Fibroblast of skin of back (primary cell): ENCODE results near the gene MPZL2.

Experiments used
- DNase-seq: peaks from one replicate; pipeline ENCODE4 v3.0.0-alpha.2; 2013

MPZL2 gene

GRCh38 chr11:118217575-118217974 lies 46.5 kb downstream of the MPZL2 start:
- DNase-seq, result no peak

GRCh38 chr11:118216621-118217481 lies 47.2 kb downstream of the MPZL2 start:
- DNase-seq, result no peak

GRCh38 chr11:118215765-118216164 lies 48.3 kb downstream of the MPZL2 start:
- no peak for DNase-seq

- DNase-seq, result no peak
Measured at GRCh38 chr11:118215262-118215661, 48.8 kb downstream of the MPZL2 start.

- DNase-seq, result no peak
Measured at GRCh38 chr11:118214210-118214914, 49.7 kb downstream of the MPZL2 start.

- DNase-seq, result no peak
Measured at GRCh38 chr11:118213781-118214180, 50.3 kb downstream of the MPZL2 start.

GRCh38 chr11:118213201-118213600 lies 50.9 kb downstream of the MPZL2 start:
- DNase-seq, result no peak

GRCh38 chr11:118212781-118213191 lies 51.3 kb downstream of the MPZL2 start:
- no peak for DNase-seq

- DNase-seq, result no peak
Measured at GRCh38 chr11:118212131-118212725, 51.9 kb downstream of the MPZL2 start.

- DNase-seq, result peak; percentile 69
Measured at GRCh38 chr11:118211006-118211405, 53.1 kb downstream of the MPZL2 start.

- no peak for DNase-seq
Measured at GRCh38 chr11:118210323-118210722, 53.8 kb downstream of the MPZL2 start.

- DNase-seq, result no peak
Measured at GRCh38 chr11:118209033-118209432, 55.1 kb downstream of the MPZL2 start.

- no peak for DNase-seq
Measured at GRCh38 chr11:118207079-118207478, 57.0 kb downstream of the MPZL2 start.

- no peak for DNase-seq
Measured at GRCh38 chr11:118206391-118207031, 57.6 kb downstream of the MPZL2 start.

GRCh38 chr11:118205606-118206378 lies 58.3 kb downstream of the MPZL2 start:
- no peak for DNase-seq
